Measurements from ENCODE around the gene ZC3H4. TPM values are rescaled to one million over a fixed set of nuclear protein-coding genes. Genes with fewer than 3 reads are reported as not detected.

The ZC3H4 gene
- total and polyA plus RNA-seq, 2 donors (not counting 1 experiment from before 2014, with no cell fraction given), result 12.7 to 73.7 TPM

DNA sequence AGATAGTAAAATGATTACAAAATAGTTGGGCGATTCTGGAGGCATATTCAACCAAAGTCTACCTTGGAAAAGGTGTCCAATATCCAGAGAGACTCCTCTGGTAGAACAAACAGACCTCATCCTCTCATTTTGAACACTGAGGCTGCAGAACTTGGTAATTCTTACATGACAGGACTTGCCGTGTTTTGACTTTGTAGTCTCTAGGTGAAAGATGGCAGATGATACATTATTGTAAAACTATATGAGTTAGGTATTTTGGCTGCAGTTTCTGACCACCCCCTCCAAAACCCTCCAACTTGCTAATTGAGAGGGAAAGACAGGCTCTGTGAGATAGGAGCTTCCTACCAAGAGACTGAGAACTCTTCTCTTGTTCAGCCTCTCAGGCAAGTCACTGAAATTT, 39.7 kb upstream of the ZC3H4 start:
- no peaks in the 10 kb centered on the region for H4K20me1 ChIP-seq (ENCODE audit: control insufficient read depth, insufficient read depth, low read length, poor library complexity, severe bottlenecking)
- no peaks in the 10 kb centered on the region for H3K9me3 ChIP-seq (ENCODE audit: control extremely low read depth in 1 of 3, control insufficient read depth in 2 of 3, insufficient read depth in 1 of 3, low read length in 2 of 3)
- H3K9ac ChIP-seq (ENCODE audit: low read length), result no peak overlapping the region
- ATAC-seq (ENCODE audit: low read depth) (no peak), DNase-seq (no peak)
- peaks cover 10 to 42% of the 10 kb centered on the region in 2 experiments for H3K36me3 ChIP-seq (replicated peaks in 1 of 2; ENCODE audit: control extremely low read depth in 1 of 2, control insufficient read depth in 1 of 2, extremely low read depth in 1 of 2, insufficient read depth in 2 of 2, low read length in 1 of 2)
- H3K27ac ChIP-seq (ENCODE audit: low read length in 2 of 2), result no peak overlapping the region
- whole genome bisulfite sequencing (ENCODE audit: insufficient coverage), result no CpG with 5 or more reads among the region's 2 CpGs
- Mint-ChIP-seq H3K4me1 (peaks cover 19% of the 10 kb centered on the region), H3K27ac (no peak overlapping the region), H3K27me3 (no peaks in the 10 kb centered on the region), H3K4me3 (no peak overlapping the region), H3K9me3 (ENCODE audit: insufficient read depth) (no peaks in the 10 kb centered on the region)
- no peaks in the 10 kb centered on the region for H3K27me3 ChIP-seq (replicated peaks in 1 of 4; ENCODE audit: control extremely low read depth in 1 of 4, control insufficient read depth in 3 of 4, insufficient read depth in 4 of 4, low read length in 3 of 4)
- POLR2A ChIA-PET, result no interaction called here
- CTCF ChIA-PET, result interaction anchor here (0.8 kb wide), 1 partner anchor 27 kb away, joined by 3 read pairs; no protein-coding TSS in a partner anchor
- H3K4me2 ChIP-seq (replicated peaks; ENCODE audit: low read depth, low read length, poor library complexity, severe bottlenecking), result no peak overlapping the region
- intact Hi-C loops (cut with micrococcal nuclease), result no loop called here
- TF ChIP-seq, protein P1, sequence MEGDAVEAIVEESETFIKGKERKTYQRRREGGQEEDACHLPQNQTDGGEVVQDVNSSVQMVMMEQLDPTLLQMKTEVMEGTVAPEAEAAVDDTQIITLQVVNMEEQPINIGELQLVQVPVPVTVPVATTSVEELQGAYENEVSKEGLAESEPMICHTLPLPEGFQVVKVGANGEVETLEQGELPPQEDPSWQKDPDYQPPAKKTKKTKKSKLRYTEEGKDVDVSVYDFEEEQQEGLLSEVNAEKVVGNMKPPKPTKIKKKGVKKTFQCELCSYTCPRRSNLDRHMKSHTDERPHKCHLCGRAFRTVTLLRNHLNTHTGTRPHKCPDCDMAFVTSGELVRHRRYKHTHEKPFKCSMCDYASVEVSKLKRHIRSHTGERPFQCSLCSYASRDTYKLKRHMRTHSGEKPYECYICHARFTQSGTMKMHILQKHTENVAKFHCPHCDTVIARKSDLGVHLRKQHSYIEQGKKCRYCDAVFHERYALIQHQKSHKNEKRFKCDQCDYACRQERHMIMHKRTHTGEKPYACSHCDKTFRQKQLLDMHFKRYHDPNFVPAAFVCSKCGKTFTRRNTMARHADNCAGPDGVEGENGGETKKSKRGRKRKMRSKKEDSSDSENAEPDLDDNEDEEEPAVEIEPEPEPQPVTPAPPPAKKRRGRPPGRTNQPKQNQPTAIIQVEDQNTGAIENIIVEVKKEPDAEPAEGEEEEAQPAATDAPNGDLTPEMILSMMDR (IDR thresholded peaks at IDR 0.05), result no peak
- no peak for TF ChIP-seq EZH2 (IDR thresholded peaks at IDR 0.05; ENCODE audit: borderline replicate concordance, insufficient read depth, low read depth, low read length, poor library complexity, severe bottlenecking)
- H3K4me1 ChIP-seq (ENCODE audit: control insufficient read depth in 2 of 2, insufficient read depth in 2 of 2, low read length in 2 of 2), result peaks cover 20 to 24% of the 10 kb centered on the region in 2 donors
- no peaks in the 10 kb centered on the region for H3K79me2 ChIP-seq (ENCODE audit: control insufficient read depth, insufficient read depth, low read length)
- no peak overlapping the region for H3K4me3 ChIP-seq (ENCODE audit: control extremely low read depth in 1 of 5, extremely low read depth in 1 of 5, insufficient read depth in 1 of 5, low read depth in 2 of 5, low read length in 4 of 5)
- H2AFZ ChIP-seq (ENCODE audit: insufficient read depth, low read depth, low read length, poor library complexity, severe bottlenecking), result no peak overlapping the region

DNA sequence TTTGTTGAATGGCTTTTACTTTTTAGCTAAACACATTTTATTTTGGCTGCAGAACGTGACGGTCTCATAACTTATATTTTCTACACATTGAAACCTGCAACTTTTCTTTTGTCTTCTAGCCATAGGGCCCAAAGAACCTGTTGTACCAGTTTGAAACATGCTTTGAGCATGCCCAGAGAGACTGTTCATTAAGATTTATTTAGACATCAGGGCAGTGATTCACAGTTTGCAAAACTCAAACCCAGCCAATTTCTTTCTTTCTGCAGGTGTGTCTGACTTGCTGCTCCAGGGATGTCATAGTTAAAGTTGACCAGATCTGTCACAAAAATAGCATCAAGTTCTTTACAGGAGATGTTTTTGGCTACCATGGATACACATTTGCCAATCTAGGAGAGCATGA, 39.1 kb upstream of the ZC3H4 start:
- H3K27ac Mint-ChIP-seq, result no peak overlapping the region

More for the DNA sequence above, 39.1 kb upstream of the ZC3H4 start:
- Mint-ChIP-seq H3K9me3 (ENCODE audit: insufficient read depth) (no peaks in the 10 kb centered on the region), H3K27me3 (no peaks in the 10 kb centered on the region), H3K4me3 (no peak overlapping the region), H3K4me1 (peaks cover 15% of the 10 kb centered on the region)
- Histone ChIP-seq H2AFZ (ENCODE audit: insufficient read depth, low read depth, low read length, poor library complexity, severe bottlenecking) (no peak overlapping the region), H3K4me3 (ENCODE audit: control extremely low read depth in 1 of 5, extremely low read depth in 1 of 5, insufficient read depth in 1 of 5, low read depth in 2 of 5, low read length in 4 of 5) (no peak overlapping the region), H3K27me3 (replicated peaks in 1 of 4; ENCODE audit: control extremely low read depth in 1 of 4, control insufficient read depth in 3 of 4, insufficient read depth in 4 of 4, low read length in 3 of 4) (no peaks in the 10 kb centered on the region), H3K79me2 (ENCODE audit: control insufficient read depth, insufficient read depth, low read length) (no peaks in the 10 kb centered on the region), H3K4me1 (ENCODE audit: control insufficient read depth in 2 of 2, insufficient read depth in 2 of 2, low read length in 2 of 2) (peaks cover 13 to 18% of the 10 kb centered on the region in 2 donors), H3K27ac (ENCODE audit: low read length in 2 of 2) (no peak overlapping the region), H3K9me3 (ENCODE audit: control extremely low read depth in 1 of 3, control insufficient read depth in 2 of 3, insufficient read depth in 1 of 3, low read length in 2 of 3) (no peaks in the 10 kb centered on the region), H3K4me2 (replicated peaks; ENCODE audit: low read depth, low read length, poor library complexity, severe bottlenecking) (no peak overlapping the region), H4K20me1 (ENCODE audit: control insufficient read depth, insufficient read depth, low read length, poor library complexity, severe bottlenecking) (no peaks in the 10 kb centered on the region), H3K9ac (ENCODE audit: low read length) (no peak overlapping the region), H3K36me3 (replicated peaks in 1 of 2; ENCODE audit: control extremely low read depth in 1 of 2, control insufficient read depth in 1 of 2, extremely low read depth in 1 of 2, insufficient read depth in 2 of 2, low read length in 1 of 2) (peaks cover 11 to 42% of the 10 kb centered on the region in 2 experiments)
- intact Hi-C loops (cut with micrococcal nuclease), result no loop called here
- ATAC-seq (ENCODE audit: low read depth) (no peak), DNase-seq (no peak)
- TF ChIP-seq EZH2 (IDR thresholded peaks at IDR 0.05; ENCODE audit: borderline replicate concordance, insufficient read depth, low read depth, low read length, poor library complexity, severe bottlenecking), result no peak
- ChIA-PET POLR2A (no interaction called here), CTCF (interaction anchor here (0.8 to 4.2 kb wide), 4 partner anchors 27 to 93 kb away, joined by 3 to 78 read pairs (median 3); no protein-coding TSS in a partner anchor)
- WGBS (ENCODE audit: insufficient coverage), result no CpG with 5 or more reads among the region's 2 CpGs
